ENCODE results near the gene TP63.

Gene TP63

DNA sequence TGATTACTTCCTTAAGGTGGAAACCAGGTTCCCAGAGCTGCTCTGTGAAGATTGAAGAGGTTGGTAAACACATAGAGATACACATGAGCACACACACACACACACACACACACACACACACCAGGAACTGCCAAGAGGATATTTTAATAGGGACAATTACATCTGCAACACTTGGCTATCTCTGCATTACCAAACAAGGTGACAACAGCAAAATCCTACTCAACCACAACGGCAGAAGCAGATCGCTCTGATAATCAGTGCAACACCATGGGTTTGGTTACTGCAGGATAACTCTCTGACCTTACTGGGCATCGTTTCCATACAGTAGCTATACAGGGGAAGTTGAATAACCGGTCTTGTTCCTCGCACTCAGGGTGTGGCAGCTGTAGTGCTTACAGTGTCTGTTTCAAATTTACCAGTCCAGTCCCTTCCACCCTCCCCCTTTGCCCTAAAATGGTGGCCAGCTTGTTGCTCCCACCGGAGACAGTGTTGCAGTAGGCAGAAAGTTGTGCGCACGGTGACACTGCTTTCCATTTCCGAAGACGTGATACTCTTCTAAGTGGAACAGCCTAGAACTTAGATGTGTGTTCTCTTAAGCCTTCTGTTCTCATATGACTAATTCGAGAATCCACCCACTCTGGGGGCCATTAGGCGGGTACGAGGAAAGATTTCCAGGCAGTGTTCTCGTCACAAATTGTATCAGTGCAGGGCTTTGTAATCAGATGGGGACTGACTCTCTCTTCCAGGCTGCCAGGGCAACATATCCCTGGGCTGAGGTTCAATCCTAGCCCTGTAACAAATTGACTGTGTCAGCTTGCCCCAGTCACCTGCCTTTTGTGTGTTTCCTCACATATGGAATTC is 313.3 kb downstream of the TP63 start:
- Histone ChIP-seq H3K4me1 (no peaks in the 10 kb centered on the region), H3K4me3 (ENCODE audit: low read depth, low read length) (no peak overlapping the region), H3K27ac (no peak overlapping the region)

DNA sequence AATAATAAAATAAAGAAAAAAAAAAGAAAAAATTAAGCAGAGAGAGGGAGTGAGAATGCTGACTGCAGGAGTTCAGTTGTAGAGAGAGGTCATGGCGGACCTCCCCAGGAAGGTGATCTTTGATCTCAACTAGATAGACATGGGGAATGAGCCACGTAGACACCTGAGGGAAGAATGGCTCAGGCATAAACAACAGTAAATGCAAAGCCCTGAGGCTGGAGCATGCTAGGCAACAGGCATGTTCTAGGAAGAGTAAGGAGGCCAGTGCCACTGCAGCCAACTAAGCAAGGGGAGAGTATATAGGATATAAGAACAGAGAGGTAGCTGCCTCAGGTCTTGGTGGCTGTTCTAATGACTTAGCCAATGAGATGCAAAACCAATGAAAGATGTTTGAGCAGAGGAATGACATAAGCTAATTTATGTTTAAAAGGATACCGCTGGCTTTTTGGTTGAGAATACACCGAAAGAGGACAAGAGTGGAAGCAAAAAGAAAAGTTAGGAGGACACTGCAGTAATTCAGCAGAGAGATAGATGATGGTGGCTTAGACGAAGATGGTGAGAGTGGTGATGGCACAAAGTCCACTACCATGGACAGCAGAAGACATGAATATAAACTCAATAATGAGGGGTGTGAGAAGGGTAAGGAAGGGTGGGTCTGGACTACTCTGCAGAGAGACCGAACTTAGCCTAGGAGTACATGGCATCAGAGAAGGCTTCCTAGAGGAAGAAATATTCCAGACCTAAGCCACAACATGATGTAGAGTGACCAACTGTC is 314.9 kb downstream of the TP63 start:
- no peaks in the 10 kb centered on the region for H3K4me1 ChIP-seq
- TF ChIP-seq, protein P1, sequence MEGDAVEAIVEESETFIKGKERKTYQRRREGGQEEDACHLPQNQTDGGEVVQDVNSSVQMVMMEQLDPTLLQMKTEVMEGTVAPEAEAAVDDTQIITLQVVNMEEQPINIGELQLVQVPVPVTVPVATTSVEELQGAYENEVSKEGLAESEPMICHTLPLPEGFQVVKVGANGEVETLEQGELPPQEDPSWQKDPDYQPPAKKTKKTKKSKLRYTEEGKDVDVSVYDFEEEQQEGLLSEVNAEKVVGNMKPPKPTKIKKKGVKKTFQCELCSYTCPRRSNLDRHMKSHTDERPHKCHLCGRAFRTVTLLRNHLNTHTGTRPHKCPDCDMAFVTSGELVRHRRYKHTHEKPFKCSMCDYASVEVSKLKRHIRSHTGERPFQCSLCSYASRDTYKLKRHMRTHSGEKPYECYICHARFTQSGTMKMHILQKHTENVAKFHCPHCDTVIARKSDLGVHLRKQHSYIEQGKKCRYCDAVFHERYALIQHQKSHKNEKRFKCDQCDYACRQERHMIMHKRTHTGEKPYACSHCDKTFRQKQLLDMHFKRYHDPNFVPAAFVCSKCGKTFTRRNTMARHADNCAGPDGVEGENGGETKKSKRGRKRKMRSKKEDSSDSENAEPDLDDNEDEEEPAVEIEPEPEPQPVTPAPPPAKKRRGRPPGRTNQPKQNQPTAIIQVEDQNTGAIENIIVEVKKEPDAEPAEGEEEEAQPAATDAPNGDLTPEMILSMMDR (IDR thresholded peaks at IDR 0.05), result no peak
- H3K27me3 ChIP-seq (ENCODE audit: control insufficient read depth, insufficient read depth, low read length), result no peaks in the 10 kb centered on the region
- no peak overlapping the region for H3K4me2 ChIP-seq (ENCODE audit: low read length)
- no peak overlapping the region for H2AFZ ChIP-seq
- no peaks in the 10 kb centered on the region for H3K36me3 ChIP-seq (ENCODE audit: control insufficient read depth, insufficient read depth, low read length)
- no peaks in the 10 kb centered on the region for H3K79me2 ChIP-seq
- no peak overlapping the region for H3K4me3 ChIP-seq (ENCODE audit: low read depth, low read length)
- no peaks in the 10 kb centered on the region for H3K9me3 ChIP-seq (ENCODE audit: control insufficient read depth, low read length)
- H3K9ac ChIP-seq, result no peak overlapping the region
- H3K27ac ChIP-seq, result no peak overlapping the region

More for the DNA sequence above, 313.3 kb downstream of the TP63 start:
- H3K4me2 ChIP-seq (ENCODE audit: low read length), result no peak overlapping the region
- no peak overlapping the region for H3K9ac ChIP-seq
- TF ChIP-seq, protein P1 (IDR thresholded peaks at IDR 0.05), result no peak
- H2AFZ ChIP-seq, result no peak overlapping the region
- no peaks in the 10 kb centered on the region for H3K36me3 ChIP-seq (ENCODE audit: control insufficient read depth, insufficient read depth, low read length)
- H3K9me3 ChIP-seq (ENCODE audit: control insufficient read depth, low read length), result no peaks in the 10 kb centered on the region
- H3K79me2 ChIP-seq, result no peaks in the 10 kb centered on the region
- H3K27me3 ChIP-seq (ENCODE audit: control insufficient read depth, insufficient read depth, low read length), result no peaks in the 10 kb centered on the region
